Coronary artery (tissue), 2 donors: ENCODE data around the gene SLC5A5.

Experiments
- DNase-seq: peaks from one replicate; pipeline ENCODE4 v3.0.0-alpha.2; 2017; ENCODE audit warnings: low spot score
- H3K27ac ChIP-seq, 2 donors: fragments of 200-600 bp; sonication (generic); one replicate each; pipeline ENCODE4 v1.5.1; 2016 to 2019
- H3K4me3 ChIP-seq: fragments of 200-600 bp; sonication (generic); 2 replicates; pipeline ENCODE4 v1.5.1; 2016; ENCODE audit warnings: mild to moderate bottlenecking, moderate library complexity
- CTCF ChIP-seq: fragments of 200-600 bp; sonication (generic); IDR thresholded peaks from one replicate; pipeline ENCODE4 v1.5.1; 2019; ENCODE audit warnings: antibody characterized with exemption

Gene SLC5A5

DNA sequence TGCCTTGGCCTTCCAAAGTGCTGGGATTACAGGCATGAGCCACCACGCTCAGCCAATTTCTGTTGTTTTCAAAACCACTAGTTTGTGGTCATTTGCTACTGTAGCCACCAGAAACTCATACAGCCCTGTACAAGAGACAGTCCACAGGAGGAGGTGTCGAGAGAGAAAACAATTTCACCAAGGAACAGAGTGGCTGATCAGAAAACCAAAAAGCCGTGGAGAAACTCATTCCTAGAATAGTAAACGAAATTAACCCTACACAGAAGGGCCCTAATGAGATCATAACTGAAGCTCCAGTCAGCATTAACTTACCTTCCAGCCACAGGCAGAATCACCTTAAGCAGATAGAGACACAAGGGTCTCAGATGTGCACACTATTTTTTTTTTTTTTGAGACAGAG, 57.3 kb downstream of the SLC5A5 start:
- H3K4me3 ChIP-seq: no peak overlapping the region
- DNase-seq: no peak
- no peak for TF ChIP-seq CTCF
- H3K27ac ChIP-seq: no peak overlapping the region

- H3K4me3 ChIP-seq: peak overlapping the region; percentile 86
- H3K27ac ChIP-seq: no peak overlapping the region
- no peak for DNase-seq
These were observed 59.9 kb downstream of the SLC5A5 start for GRCh38 chr19:17931532-17932191.

DNA sequence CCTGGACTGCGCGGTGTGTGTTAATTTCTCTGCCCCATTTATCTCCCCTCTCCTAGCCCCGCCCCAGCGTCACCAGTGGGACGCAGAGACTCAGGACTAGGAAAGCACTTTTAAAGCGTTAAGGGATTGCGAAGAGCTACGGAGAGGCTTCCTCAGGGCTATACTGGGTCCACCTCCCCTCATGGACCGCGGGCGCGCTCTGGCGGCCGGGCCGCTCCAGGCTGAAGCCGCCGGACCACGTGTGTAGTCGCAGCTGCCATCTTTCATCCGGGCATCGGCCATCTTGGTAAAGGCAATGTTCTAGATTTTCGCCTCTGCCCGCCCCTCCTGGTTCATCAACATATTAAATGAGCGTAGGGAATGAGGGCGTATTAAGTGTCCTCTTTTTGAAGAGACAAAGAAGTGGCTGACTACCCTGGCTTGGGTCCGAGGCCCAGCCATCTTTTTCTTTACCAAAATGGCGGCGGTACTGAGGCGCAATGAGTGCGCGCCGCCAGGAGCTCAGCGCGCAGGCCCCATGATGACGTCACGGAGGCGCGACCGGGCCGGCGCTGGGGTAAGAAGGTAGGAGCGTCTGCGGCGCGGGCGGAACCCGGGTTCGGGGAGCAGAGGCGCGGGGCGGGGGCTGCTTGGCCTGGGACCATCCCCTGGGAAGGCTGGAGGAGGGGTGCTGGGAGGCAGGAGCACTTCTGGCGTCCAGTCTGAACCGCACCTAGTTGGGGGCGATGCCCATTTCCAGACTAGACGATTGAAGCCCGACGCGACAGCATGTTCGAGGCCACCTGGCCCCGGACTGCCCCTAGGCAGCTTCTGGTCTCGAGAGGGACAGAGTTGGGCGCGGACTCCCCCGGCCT, 61.0 kb downstream of the SLC5A5 start, which contains the start of gene CCDC124:
Gene CCDC124, plus strand, starts transcription at position 531 of the 854 bp plus-strand sequence. CDS start 3,406 bp downstream, outside the sequence.
- no peak for TF ChIP-seq CTCF
- peak; percentile 89 for DNase-seq
- peak within 1 kb of the TSS; percentile 74 to 82 for H3K27ac ChIP-seq

More at GRCh38 chr19:17931532-17932191, 59.9 kb downstream of the SLC5A5 start:
- TF ChIP-seq CTCF: no peak

GRCh38 chr19:17933414-17934129, 61.8 kb downstream of the SLC5A5 start:
- DNase-seq: no peak
- Histone ChIP-seq H3K4me3 (peak overlapping the region; percentile 86), H3K27ac (peak overlapping the region; percentile 74 to 82)

More for the DNA sequence above, 61.0 kb downstream of the SLC5A5 start, which contains the start of gene CCDC124:
- peak within 1 kb of the TSS; percentile 86 for H3K4me3 ChIP-seq

DNA sequence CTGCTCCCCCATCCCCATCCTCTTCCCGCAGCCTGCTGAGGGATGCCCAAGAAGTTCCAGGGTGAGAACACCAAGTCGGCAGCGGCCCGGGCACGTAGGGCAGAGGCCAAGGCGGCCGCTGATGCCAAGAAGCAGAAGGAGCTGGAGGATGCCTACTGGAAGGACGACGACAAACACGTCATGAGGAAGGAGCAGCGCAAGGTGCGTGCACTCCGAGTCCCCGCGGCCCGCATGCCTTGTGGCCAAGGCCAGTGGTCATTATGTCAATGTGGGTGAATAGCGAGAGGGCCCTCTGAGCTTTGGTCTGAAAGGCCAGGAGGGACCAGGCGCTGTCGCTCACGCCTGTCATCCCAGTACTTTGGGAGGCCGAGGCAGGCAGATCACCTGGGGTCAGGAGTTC, 64.6 kb downstream of the SLC5A5 start:
- no peak for DNase-seq
- TF ChIP-seq CTCF: no peak
- no peak overlapping the region for H3K27ac ChIP-seq
- no peak overlapping the region for H3K4me3 ChIP-seq

More at GRCh38 chr19:17933414-17934129, 61.8 kb downstream of the SLC5A5 start:
- no peak for TF ChIP-seq CTCF

GRCh38 chr19:17937371-17937900, 65.7 kb downstream of the SLC5A5 start:
- H3K27ac ChIP-seq: no peak overlapping the region
- no peak overlapping the region for H3K4me3 ChIP-seq
- TF ChIP-seq CTCF: no peak
- DNase-seq: no peak
